GM21529 (cell line): ENCODE data around the gene AMMECR1.
"Not testable (repeated sequence)": the region's sequence is repeated elsewhere in the genome, so short reads cannot be mapped to it uniquely, and the experiment has no call there.

ENCODE experiments used
- ATAC-seq: cut with Tn5 transposase; IDR thresholded peaks from one replicate; pipeline ENCODE4 v1.9.1; 2021; ENCODE audit not compliant: unreplicated experiment

The AMMECR1 gene

GRCh38 chrX:110259117-110259516 lies 58.8 kb downstream of the AMMECR1 start:
- ATAC-seq, result no peak

GRCh38 chrX:110258552-110258951 lies 59.3 kb downstream of the AMMECR1 start:
- ATAC-seq, result no peak

- ATAC-seq, result no peak
Observed at GRCh38 chrX:110257889-110258288, 60.0 kb downstream of the AMMECR1 start.

- no peak for ATAC-seq
Observed at GRCh38 chrX:110252711-110253110, 65.2 kb downstream of the AMMECR1 start.

GRCh38 chrX:110251961-110252360 lies 65.9 kb downstream of the AMMECR1 start:
- ATAC-seq, result no peak

- ATAC-seq, result no peak
Observed at GRCh38 chrX:110251526-110251925, 66.4 kb downstream of the AMMECR1 start.

GRCh38 chrX:110250847-110251246 lies 67.0 kb downstream of the AMMECR1 start:
- ATAC-seq, result no peak

- ATAC-seq, result no peak
Observed at GRCh38 chrX:110248578-110248977, 69.3 kb downstream of the AMMECR1 start.

- ATAC-seq, result no peak
Observed at GRCh38 chrX:110245011-110245410, 72.9 kb downstream of the AMMECR1 start.

- ATAC-seq, result no peak
Observed at GRCh38 chrX:110242371-110242770, 75.5 kb downstream of the AMMECR1 start.

GRCh38 chrX:110241816-110242215 lies 76.1 kb downstream of the AMMECR1 start:
- ATAC-seq, result no peak

GRCh38 chrX:110238259-110238658 lies 79.6 kb downstream of the AMMECR1 start:
- not testable (repeated sequence) for ATAC-seq

GRCh38 chrX:110231485-110231884 lies 86.4 kb downstream of the AMMECR1 start:
- not testable (repeated sequence) for ATAC-seq

- not testable (repeated sequence) for ATAC-seq
Observed at GRCh38 chrX:110229497-110230111, 88.3 kb downstream of the AMMECR1 start.

- ATAC-seq, result no peak
Observed at GRCh38 chrX:110228453-110228852, 89.4 kb downstream of the AMMECR1 start.

GRCh38 chrX:110226931-110227330 lies 91.0 kb downstream of the AMMECR1 start:
- no peak for ATAC-seq

- no peak for ATAC-seq
Observed at GRCh38 chrX:110224926-110225617, 92.8 kb downstream of the AMMECR1 start.

GRCh38 chrX:110222497-110223257 lies 95.2 kb downstream of the AMMECR1 start:
- ATAC-seq, result no peak

- no peak for ATAC-seq
Observed at GRCh38 chrX:110219920-110220319, 98.0 kb downstream of the AMMECR1 start.

- no peak for ATAC-seq
Observed at GRCh38 chrX:110218591-110218990, 99.3 kb downstream of the AMMECR1 start.

GRCh38 chrX:110216027-110216426 lies 101.9 kb downstream of the AMMECR1 start:
- ATAC-seq, result no peak

- no peak for ATAC-seq
Observed at GRCh38 chrX:110215411-110215810, 102.5 kb downstream of the AMMECR1 start.
